GM10266 (cell line): ENCODE data around the gene BCS1L.

ENCODE experiments used
- DNase-seq: peaks from one replicate; pipeline ENCODE4 v3.0.0; 2012; ENCODE audit errors: extremely low spot score
- CTCF ChIP-seq: IDR thresholded peaks from 2 replicates; pipeline ENCODE4 v1.5.1; 2012; ENCODE audit warnings: mild to moderate bottlenecking, low read depth; ENCODE audit not compliant: control insufficient read depth, insufficient read depth; ENCODE audit errors: missing control alignments

Gene BCS1L

GRCh38 chr2:218626369-218626768, 33.1 kb upstream of the BCS1L start:
- no peak for TF ChIP-seq CTCF
- no peak for DNase-seq

DNA sequence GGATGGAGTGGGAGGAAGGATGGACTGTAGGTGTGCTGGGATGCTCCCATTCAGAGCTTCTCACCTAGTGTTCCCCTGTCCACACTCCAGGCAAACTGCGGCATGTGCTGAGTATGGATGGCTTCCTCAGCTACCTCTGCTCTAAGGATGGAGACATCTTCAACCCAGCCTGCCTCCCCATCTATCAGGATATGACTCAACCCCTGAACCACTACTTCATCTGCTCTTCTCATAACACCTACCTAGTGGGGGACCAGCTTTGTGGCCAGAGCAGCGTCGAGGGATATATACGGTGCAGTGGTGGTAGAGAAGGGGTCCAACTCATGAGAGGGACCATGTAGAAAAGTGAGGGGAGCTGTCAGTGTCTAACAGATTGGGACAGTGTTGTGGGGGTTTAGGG, 31.5 kb upstream of the BCS1L start:
- no peak for TF ChIP-seq CTCF
- no peak for DNase-seq

DNA sequence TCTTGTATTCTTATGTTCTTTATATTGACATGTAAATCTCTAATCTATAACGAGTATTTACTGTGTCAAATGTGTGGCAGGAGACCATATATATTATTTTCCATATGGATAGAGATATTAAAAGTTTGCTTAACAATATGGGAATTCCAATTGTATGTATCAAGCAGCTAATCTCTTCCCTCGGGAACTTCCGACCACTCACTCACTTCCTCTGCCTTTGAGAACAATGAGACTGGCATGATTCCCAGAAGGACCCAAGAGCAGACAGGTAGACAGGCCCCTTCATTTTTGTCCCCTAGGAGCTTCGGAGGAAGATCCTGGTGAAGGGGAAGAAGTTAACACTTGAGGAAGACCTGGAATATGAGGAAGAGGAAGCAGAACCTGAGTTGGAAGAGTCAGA, 27.6 kb upstream of the BCS1L start:
- DNase-seq: no peak
- no peak for TF ChIP-seq CTCF

GRCh38 chr2:218635719-218636118, 23.8 kb upstream of the BCS1L start:
- no peak for DNase-seq
- TF ChIP-seq CTCF: no peak

DNA sequence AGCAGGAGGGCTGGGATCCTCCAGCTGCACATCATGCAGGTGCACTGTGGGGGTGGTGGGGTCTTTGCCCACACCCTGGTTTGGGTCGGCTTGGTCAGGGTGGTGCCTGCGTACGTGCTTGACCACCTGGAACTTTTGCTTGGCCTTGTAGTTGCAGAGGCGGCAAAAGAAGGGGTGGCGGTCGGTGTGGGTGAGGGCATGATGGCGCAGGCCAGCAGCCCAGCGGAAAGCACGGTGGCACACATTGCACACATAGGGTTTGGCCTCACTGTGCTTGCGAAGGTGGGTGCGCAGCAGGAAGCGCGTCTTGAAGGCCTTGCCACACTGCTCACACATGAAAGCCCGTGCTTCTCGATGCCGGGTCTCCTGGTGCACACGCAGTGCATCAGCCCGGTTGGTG, 21.1 kb upstream of the BCS1L start:
- no peak for DNase-seq
- no peak for TF ChIP-seq CTCF

GRCh38 chr2:218642121-218642656, 17.3 kb upstream of the BCS1L start:
- no peak for TF ChIP-seq CTCF
- DNase-seq: no peak

DNA sequence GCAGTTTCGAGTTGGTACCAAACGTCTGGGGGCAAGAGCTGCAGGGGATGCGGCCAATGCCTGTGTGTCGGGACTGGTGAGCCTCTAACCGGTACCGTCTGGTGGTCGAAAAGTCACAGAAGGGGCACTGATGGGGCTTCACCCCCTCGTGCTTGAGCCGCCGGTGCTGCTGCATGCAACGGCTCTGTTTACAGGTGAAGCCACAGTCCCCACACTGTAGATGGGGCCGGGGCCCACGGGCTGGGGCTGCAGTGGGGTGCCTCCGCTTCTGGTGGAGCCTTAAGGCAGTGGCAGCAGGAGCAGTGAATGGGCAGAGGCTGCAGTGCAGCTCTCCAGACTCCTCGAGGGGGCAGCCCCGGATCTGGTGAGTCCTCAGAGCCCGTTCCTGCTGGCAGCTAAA, 16.7 kb upstream of the BCS1L start:
- no peak for TF ChIP-seq CTCF
- DNase-seq: no peak
